ENCODE measurements around the gene CENPF. TPM values are rescaled to one million over a fixed set of nuclear protein-coding genes. Genes with fewer than 3 reads are reported as not detected.

The CENPF gene
- total RNA-seq, 3 donors from 2014 or later (not counting 1 experiment from before 2014, with no cell fraction given): 3.8 to 6.6 (median 4.0) TPM

DNA sequence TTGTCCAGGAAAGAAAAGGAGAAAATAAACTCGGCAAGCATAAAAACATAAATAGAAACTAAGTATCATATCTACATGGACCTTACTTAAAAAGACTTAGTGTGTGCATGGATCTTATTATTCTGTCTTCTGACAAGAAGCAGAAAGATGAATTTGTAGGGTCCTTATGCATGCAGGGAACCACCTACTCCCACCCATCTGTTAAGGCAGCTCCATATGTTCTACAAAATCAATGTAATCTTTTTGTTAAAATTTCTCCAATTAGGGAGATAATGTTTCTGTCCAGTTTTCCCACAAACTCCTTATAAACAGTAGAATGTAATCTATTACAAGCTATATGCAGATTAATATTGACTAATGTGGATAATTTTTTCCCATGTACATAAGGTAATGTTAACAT, 37.7 kb upstream of the CENPF start:
- no peaks in the 10 kb centered on the region for H3K27me3 ChIP-seq (ENCODE audit: control insufficient read depth, insufficient read depth, low read length)
- no peaks in the 10 kb centered on the region for H3K9me3 ChIP-seq (ENCODE audit: control insufficient read depth, insufficient read depth, low read length)
- WGBS (ENCODE audit: insufficient coverage): no CpG with 5 or more reads among the region's 1 CpG
- intact Hi-C loops (cut with micrococcal nuclease): no loop called here
- no peak overlapping the region for H3K27ac ChIP-seq (ENCODE audit: low read length)
- no peaks in the 10 kb centered on the region for H3K36me3 Mint-ChIP-seq
- H3K36me3 ChIP-seq (ENCODE audit: control insufficient read depth, insufficient read depth, low read length): no peaks in the 10 kb centered on the region
- no peak overlapping the region for H3K4me3 Mint-ChIP-seq
- no peak overlapping the region for H3K4me3 ChIP-seq (ENCODE audit: low read length)
- TF ChIP-seq, protein P1, sequence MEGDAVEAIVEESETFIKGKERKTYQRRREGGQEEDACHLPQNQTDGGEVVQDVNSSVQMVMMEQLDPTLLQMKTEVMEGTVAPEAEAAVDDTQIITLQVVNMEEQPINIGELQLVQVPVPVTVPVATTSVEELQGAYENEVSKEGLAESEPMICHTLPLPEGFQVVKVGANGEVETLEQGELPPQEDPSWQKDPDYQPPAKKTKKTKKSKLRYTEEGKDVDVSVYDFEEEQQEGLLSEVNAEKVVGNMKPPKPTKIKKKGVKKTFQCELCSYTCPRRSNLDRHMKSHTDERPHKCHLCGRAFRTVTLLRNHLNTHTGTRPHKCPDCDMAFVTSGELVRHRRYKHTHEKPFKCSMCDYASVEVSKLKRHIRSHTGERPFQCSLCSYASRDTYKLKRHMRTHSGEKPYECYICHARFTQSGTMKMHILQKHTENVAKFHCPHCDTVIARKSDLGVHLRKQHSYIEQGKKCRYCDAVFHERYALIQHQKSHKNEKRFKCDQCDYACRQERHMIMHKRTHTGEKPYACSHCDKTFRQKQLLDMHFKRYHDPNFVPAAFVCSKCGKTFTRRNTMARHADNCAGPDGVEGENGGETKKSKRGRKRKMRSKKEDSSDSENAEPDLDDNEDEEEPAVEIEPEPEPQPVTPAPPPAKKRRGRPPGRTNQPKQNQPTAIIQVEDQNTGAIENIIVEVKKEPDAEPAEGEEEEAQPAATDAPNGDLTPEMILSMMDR (IDR thresholded peaks at IDR 0.05): no peak
- peaks cover 16 to 17% of the 10 kb centered on the region in 2 donors for H3K27me3 Mint-ChIP-seq (ENCODE audit: low read depth in 2 of 2)
- no peaks in the 10 kb centered on the region for H3K9me3 Mint-ChIP-seq
- no peak for ATAC-seq
- H3K4me1 ChIP-seq (ENCODE audit: control insufficient read depth, insufficient read depth, low read length): no peaks in the 10 kb centered on the region
- no peak overlapping the region for H3K27ac Mint-ChIP-seq
- no peaks in the 10 kb centered on the region for H3K4me1 Mint-ChIP-seq
- no peak for DNase-seq

DNA sequence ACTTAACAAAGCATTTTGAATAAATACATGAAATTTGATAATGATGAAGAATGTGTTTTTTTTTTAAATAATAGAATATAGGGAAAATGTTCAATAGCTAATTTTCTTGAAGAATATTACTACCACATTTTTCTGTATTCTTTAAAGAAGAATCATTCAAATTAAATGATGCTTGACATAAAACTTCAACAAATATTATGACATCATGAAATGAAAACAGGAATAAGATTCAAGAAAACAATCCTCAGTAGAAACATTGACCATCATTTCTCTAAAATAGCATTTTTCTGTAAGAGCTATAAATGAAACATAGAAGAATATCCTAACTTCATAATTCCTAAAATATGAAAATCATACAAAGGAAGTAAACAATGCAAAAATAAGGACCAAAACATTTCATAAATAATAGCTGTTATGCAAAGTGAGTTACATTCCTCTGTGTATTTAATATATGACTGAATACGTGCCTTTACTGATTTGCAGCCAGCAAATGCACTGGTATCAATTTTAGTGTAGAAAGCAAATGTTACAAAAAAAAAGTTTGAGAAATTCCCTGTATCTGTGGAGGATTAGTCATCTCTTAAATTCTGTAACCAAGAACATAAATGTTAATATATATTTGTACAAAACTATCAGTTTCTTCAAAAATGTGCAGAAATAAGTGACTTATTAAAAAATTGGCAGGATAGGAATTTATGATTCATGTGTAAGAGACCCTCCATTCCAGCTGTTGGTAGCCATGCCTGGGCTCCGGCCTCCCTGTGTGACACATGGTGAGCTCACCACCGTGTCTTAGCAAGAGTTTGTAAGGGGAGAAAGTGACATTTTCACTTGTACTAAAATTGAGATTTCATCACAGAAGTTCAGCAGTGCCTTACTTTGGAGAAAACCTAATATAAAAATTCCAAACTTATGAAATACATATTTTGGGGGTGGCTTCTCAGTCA, 36.6 kb upstream of the CENPF start:
- Histone ChIP-seq H3K4me3 (ENCODE audit: low read length) (no peak overlapping the region), H3K4me1 (ENCODE audit: control insufficient read depth, insufficient read depth, low read length) (no peaks in the 10 kb centered on the region), H3K36me3 (ENCODE audit: control insufficient read depth, insufficient read depth, low read length) (no peaks in the 10 kb centered on the region), H3K27me3 (ENCODE audit: control insufficient read depth, insufficient read depth, low read length) (no peaks in the 10 kb centered on the region), H3K27ac (ENCODE audit: low read length) (no peak overlapping the region), H3K9me3 (ENCODE audit: control insufficient read depth, insufficient read depth, low read length) (no peaks in the 10 kb centered on the region)
- no peak overlapping the region for H3K4me3 Mint-ChIP-seq
- H3K27ac Mint-ChIP-seq: no peak overlapping the region
- DNase-seq (no peak), ATAC-seq (no peak)
- H3K9me3 Mint-ChIP-seq: no peaks in the 10 kb centered on the region
- intact Hi-C loops (cut with micrococcal nuclease): no loop called here
- no peaks in the 10 kb centered on the region for H3K4me1 Mint-ChIP-seq
- 78% methylated on average over 3 of the region's 3 CpGs for WGBS (ENCODE audit: insufficient coverage)
- TF ChIP-seq, protein P1 (IDR thresholded peaks at IDR 0.05): no peak
- no peaks in the 10 kb centered on the region for H3K36me3 Mint-ChIP-seq
- peaks cover 9 to 17% of the 10 kb centered on the region in 2 donors for H3K27me3 Mint-ChIP-seq (ENCODE audit: low read depth in 2 of 2)

DNA sequence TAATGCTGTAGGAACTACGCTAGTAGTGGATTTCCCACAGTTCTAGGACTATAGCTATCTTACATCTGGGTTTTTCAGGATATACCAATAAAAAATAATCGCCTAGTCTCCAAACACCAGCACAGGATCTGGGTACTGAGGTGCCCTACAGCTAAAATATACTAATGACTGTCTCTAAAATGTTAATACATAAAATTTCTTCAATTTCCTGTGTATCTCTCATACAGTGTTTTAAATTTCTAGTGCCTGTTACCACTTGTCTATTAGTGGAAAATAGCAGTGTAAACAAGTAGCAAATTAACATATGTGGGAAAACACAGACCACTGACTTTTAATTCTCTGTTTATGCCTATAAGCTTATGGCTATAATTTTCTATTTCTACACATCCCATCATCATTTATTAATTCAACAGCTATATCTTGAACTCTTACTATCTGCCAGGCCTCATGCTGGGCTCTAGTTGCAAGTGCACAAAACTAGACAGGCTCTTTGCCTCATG, 35.5 kb upstream of the CENPF start:
- H3K27me3 Mint-ChIP-seq (ENCODE audit: low read depth in 2 of 2): peaks cover 0 to 10% of the 10 kb centered on the region in 2 donors
- no peak overlapping the region for H3K27ac Mint-ChIP-seq
- no peak for ATAC-seq
- whole genome bisulfite sequencing (ENCODE audit: insufficient coverage): 91% methylated on average over 2 of the region's 2 CpGs
- no peak overlapping the region for H3K4me3 ChIP-seq (ENCODE audit: low read length)
- no peaks in the 10 kb centered on the region for H3K4me1 Mint-ChIP-seq
- H3K36me3 Mint-ChIP-seq: no peaks in the 10 kb centered on the region
- intact Hi-C loops (cut with micrococcal nuclease): no loop called here
- H3K27me3 ChIP-seq (ENCODE audit: control insufficient read depth, insufficient read depth, low read length): no peaks in the 10 kb centered on the region
- no peaks in the 10 kb centered on the region for H3K36me3 ChIP-seq (ENCODE audit: control insufficient read depth, insufficient read depth, low read length)
- no peaks in the 10 kb centered on the region for H3K4me1 ChIP-seq (ENCODE audit: control insufficient read depth, insufficient read depth, low read length)
- no peak for DNase-seq
- no peak overlapping the region for H3K4me3 Mint-ChIP-seq
- no peak overlapping the region for H3K27ac ChIP-seq (ENCODE audit: low read length)
- H3K9me3 Mint-ChIP-seq: no peaks in the 10 kb centered on the region
- TF ChIP-seq, protein P1 (IDR thresholded peaks at IDR 0.05): no peak
- no peaks in the 10 kb centered on the region for H3K9me3 ChIP-seq (ENCODE audit: control insufficient read depth, insufficient read depth, low read length)

All from natural killer cell (primary cell).